Ishikawa (cell line): ENCODE data around the gene C5orf63.

Experiments
- CEBPB ChIP-seq: IDR thresholded peaks from 2 replicates; pipeline ENCODE4 v1.6.1; 2012
- EGR1 ChIP-seq: IDR thresholded peaks from 2 replicates; pipeline ENCODE4 v1.6.1; 2012
- EP300 ChIP-seq: IDR thresholded peaks from 2 replicates; pipeline ENCODE4 v1.6.1; 2012; ENCODE audit warnings: borderline replicate concordance
- RAD21 ChIP-seq: IDR thresholded peaks from 2 replicates; pipeline ENCODE4 v1.6.1; 2012; ENCODE audit warnings: low read depth
- YY1 ChIP-seq: IDR thresholded peaks from 2 replicates; pipeline ENCODE4 v1.6.1; 2012; ENCODE audit warnings: low read depth
- TF ChIP-seq, protein P1 (sequence below): IDR thresholded peaks from 2 replicates; pipeline ENCODE4 v1.6.1; 2012
- TF ChIP-seq, protein P2 (sequence below): IDR thresholded peaks from 2 replicates; pipeline ENCODE4 v1.6.1; 2012; ENCODE audit warnings: low read depth, mild to moderate bottlenecking
- TF ChIP-seq, protein P3 (sequence below): IDR thresholded peaks from 2 replicates; pipeline ENCODE4 v1.6.1; 2012

DNA sequence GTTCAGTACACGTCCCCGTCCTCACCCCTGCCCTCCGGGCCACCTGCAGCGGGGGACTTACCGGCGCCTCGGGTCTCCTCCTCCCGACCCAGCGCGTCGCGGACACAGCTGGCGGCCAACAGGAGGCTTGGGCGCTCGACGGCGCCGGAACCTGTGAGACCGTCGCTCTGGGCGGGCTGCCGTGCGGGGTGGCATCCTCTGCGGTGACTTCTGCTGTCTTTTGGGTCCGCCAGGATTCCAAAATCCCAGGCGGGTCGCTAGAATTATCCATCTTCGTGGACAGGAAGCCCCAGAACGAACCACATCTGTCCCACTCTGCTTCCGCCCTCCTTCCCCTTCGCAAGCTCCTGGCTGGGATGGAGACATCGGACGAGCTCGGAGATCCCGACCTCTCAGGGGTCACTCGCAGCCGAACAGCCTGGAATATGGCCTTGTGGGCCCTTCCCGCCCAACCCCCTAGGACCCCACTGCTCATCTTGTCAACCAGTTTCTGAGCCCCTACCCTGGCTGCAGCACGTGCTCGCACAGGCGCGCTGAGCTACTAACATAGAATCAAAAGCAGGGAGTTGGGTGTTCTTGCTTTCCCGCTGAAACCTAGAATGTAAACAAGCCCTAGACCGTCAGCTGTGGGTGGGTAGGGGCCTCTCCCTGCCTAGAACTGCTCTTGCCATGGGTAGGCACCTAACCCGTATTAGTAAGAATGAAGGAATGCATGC lies 42.0 kb downstream of the C5orf63 start:
- TF ChIP-seq EGR1 (no peak), CEBPB (no peak), EP300 (no peak), RAD21 (no peak), YY1 (no peak)
- TF ChIP-seq, protein P1, sequence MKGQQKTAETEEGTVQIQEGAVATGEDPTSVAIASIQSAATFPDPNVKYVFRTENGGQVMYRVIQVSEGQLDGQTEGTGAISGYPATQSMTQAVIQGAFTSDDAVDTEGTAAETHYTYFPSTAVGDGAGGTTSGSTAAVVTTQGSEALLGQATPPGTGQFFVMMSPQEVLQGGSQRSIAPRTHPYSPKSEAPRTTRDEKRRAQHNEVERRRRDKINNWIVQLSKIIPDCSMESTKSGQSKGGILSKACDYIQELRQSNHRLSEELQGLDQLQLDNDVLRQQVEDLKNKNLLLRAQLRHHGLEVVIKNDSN = no peak
- TF ChIP-seq, protein P2, sequence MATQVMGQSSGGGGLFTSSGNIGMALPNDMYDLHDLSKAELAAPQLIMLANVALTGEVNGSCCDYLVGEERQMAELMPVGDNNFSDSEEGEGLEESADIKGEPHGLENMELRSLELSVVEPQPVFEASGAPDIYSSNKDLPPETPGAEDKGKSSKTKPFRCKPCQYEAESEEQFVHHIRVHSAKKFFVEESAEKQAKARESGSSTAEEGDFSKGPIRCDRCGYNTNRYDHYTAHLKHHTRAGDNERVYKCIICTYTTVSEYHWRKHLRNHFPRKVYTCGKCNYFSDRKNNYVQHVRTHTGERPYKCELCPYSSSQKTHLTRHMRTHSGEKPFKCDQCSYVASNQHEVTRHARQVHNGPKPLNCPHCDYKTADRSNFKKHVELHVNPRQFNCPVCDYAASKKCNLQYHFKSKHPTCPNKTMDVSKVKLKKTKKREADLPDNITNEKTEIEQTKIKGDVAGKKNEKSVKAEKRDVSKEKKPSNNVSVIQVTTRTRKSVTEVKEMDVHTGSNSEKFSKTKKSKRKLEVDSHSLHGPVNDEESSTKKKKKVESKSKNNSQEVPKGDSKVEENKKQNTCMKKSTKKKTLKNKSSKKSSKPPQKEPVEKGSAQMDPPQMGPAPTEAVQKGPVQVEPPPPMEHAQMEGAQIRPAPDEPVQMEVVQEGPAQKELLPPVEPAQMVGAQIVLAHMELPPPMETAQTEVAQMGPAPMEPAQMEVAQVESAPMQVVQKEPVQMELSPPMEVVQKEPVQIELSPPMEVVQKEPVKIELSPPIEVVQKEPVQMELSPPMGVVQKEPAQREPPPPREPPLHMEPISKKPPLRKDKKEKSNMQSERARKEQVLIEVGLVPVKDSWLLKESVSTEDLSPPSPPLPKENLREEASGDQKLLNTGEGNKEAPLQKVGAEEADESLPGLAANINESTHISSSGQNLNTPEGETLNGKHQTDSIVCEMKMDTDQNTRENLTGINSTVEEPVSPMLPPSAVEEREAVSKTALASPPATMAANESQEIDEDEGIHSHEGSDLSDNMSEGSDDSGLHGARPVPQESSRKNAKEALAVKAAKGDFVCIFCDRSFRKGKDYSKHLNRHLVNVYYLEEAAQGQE = no peak
- TF ChIP-seq, protein P3, sequence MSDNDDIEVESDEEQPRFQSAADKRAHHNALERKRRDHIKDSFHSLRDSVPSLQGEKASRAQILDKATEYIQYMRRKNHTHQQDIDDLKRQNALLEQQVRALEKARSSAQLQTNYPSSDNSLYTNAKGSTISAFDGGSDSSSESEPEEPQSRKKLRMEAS = no peak
